NCI-H128 (cell line): Measurements from ENCODE around the gene MNT.

Source experiments
- DNase-seq: peaks from one replicate; lab custom pipeline; 2025; ENCODE audit not compliant: unreplicated experiment; lab: John Stamatoyannopoulos, UW

The MNT gene

DNA sequence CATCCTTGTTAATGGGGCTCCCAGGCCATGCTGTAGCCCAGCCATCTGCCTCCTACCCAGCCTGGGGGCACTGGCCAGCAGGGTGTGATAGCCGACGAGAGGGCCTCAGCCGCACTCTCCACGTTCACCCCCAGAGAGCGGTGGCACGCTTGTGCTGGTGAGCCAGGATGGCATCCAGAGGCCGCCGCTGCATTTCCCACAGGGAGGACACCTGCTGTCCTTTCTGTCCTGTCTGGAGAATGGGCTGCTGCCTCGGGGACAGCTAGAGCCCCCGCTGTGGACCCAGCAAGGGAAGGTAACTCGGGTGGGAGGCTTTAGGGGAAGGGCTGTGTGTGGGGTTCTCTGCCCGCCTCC is 36.1 kb downstream of the MNT start:
- DNase-seq, result no peak

DNA sequence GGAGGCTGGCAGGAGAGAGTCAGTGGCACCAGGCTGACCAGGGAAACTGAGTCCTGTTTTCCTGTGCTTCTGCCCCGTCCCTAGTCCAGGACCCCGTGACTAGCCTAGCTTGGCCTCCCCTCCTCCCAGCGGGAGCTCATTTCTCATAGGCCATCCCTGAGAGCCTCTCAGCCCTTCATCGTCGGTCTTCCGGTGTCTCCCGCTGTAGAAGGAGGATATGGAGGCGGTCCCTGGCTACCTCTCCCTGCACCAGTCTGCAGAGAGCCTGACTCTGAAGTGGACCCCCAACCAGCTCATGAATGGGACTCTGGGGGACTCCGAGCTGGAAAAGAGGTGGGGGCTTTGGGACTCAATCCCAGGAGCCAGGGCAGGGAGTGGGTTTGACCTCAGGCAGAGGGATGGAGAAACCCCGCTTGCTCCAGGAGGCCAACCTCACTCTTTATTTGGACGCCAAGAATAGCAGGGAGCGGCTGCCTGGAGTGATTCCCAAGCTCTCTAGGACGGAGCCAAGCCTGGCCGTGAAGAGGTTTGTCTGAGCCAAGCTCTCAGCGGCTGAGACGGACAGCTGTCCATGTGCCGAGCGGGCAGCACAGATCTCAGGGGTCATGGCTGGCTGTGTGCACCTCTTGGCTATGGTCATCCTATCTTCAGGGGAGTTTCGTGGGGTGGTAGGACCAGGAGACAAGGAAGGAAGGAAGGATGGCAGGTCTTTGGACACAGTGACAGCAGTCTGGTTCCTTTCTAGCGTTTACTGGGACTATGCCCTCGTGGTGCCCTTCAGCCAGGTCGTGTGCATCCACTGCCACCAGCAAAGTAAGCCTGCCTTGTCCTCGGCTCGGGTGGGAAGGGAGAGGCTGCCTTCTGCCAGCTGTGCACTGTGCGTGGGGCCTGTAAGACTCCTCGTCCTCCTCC is 36.8 kb downstream of the MNT start:
- DNase-seq, result no peak

GRCh38 chr17:2363318-2363717 is 37.5 kb downstream of the MNT start:
- DNase-seq, result no peak

DNA sequence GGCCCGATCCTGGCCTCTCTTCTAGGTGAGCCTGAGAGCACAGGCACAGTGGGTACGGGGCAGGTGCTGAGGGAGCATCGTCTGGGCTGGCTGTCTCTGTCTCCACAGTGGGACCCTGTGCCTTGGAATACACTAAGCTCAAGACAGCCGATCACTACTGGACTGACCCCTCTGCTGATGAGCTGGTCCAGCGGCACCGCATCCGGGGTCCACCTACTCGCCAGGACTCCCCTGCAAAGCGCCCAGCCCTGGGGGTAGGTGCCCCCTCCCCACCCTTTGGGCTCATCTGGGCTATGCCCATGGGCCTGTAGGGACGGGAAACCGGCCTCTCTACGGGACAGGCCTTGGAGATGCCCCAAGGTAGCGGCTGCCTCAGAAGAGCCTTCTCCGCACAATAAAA is 38.0 kb downstream of the MNT start:
- no peak for DNase-seq

DNA sequence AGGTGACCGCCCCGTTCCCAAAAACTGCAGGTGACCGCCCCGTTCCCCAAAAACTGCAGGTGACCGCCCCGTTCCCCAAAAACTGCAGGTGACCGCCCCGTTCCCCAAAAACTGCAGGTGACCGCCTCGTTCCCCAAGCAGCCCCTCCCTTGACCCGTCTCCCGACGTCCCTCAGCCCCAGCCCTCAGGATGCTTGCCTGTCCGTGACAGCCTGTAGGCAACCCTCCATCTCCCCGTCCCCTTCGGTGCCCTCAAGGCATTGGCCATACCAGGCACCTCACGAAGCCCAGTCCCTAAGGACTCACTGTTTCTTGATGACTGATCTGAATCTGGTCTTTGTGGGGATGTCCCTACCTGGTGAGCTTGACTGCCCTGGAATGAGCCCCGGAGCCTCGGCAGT is 38.4 kb downstream of the MNT start:
- no peak for DNase-seq

DNA sequence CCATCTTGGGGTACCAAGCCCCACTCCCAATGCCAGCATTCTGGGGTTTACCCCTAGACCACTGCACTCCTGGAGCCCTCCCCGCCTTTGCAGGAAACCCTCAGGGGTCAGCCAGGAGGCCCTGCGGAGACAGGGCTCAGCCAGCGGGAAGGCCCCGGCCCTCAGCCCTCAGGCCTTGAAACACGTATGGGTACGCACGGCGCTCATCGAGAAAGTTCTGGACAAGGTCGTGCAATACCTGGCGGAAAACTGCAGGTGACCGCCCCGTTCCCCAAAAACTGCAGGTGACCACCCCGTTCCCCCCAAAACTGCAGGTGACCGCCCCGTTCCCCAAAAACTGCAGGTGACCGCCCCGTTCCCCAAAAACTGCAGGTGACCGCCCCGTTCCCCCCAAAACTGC is 38.8 kb downstream of the MNT start:
- no peak for DNase-seq

GRCh38 chr17:2361010-2361760 is 39.7 kb downstream of the MNT start:
- DNase-seq, result no peak

DNA sequence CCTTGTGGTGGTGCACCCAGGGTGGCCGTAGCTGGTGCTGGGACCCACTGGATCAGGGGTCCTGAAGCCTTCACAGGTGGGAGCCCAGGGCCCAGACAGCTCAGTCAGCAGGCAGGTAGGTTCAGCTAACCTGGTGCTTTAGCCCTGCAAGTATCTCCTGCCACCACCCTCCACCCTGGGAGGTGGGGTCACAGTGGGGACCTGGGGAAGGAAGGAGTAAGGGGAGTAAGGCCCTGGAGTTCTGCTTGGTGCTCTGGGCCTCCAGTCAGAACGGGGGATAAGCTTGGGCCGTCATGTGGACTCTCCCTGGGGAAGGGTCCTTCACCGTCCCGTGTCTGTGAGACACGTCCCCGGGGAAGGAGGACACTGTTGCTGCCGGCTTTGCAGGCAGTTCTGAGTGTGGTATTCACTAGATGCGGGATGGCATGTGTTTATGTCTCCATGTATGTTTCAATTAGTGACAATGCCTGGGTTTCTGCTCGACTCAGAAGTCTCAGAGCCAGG is 42.9 kb downstream of the MNT start:
- DNase-seq, result no peak

GRCh38 chr17:2357237-2357636 is 43.6 kb downstream of the MNT start:
- no peak for DNase-seq

GRCh38 chr17:2354311-2354710 is 46.5 kb downstream of the MNT start:
- no peak for DNase-seq

GRCh38 chr17:2351269-2351668 is 49.6 kb downstream of the MNT start:
- DNase-seq, result no peak

DNA sequence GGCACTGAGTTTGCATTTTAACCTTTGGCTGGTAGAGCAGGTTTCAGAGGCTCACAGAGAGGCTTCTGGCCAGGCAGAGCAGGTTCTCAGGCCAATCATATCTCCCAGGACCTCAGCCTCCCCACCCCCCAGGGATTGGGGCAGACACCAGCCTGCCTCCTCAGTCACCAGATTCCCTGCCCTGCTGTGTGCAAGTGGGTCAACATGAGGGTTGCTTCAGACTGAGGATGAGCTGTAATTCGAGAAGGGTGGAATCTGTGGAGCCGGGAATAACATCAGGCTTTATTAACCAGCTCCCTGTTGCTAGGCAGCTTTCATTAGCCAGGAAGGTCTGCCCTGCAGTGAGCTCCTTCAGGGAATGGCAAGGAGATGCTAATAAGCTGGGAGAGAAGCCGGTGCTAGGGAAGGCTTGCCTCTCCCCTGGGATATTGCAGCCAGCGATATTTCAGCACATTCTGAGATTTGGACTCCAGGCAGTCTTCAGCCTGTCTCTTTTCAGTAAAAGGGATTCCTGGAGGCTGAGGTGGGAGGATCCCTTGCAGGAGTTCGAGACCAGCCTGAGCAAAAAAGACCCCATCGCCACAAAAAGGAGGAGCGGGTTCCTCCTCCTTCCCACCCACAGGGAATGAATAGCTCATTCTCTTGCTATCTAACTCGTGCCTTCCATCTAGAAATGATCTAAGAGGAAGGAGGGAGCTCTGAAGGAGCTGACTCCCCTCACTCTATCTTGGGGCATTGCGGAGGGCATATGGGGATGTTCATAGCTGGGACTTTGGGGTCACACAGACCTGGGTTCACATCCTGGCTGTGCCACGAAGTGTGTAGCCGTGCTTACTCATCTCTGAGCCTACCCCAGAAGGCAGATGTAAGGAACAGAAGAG is 52.8 kb downstream of the MNT start:
- no peak for DNase-seq

- no peak for DNase-seq
Measured at GRCh38 chr17:2346475-2346874, 54.4 kb downstream of the MNT start.

DNA sequence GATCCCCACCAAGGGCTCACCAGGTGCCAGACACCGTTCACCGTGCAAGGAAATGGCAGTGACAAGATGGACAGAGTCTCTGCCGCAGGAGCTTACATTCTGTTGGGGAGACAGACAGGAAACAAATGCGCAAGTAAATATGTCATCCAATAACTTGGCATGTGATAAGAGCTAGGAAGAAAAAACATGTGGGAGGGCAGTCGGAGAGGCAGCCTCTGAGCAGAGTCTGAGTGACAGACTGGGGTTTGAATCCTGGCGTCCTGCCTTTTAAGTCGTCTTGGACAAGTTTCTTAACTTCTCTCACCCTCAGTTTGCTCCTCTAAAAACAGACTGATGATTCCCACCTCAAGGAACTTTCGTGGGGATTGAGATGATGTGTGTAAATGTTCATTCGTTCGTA is 56.3 kb downstream of the MNT start:
- DNase-seq, result no peak

- no peak for DNase-seq
Measured at GRCh38 chr17:2343421-2343820, 57.4 kb downstream of the MNT start.

GRCh38 chr17:2338315-2338657 is 62.6 kb downstream of the MNT start:
- DNase-seq, result no peak

DNA sequence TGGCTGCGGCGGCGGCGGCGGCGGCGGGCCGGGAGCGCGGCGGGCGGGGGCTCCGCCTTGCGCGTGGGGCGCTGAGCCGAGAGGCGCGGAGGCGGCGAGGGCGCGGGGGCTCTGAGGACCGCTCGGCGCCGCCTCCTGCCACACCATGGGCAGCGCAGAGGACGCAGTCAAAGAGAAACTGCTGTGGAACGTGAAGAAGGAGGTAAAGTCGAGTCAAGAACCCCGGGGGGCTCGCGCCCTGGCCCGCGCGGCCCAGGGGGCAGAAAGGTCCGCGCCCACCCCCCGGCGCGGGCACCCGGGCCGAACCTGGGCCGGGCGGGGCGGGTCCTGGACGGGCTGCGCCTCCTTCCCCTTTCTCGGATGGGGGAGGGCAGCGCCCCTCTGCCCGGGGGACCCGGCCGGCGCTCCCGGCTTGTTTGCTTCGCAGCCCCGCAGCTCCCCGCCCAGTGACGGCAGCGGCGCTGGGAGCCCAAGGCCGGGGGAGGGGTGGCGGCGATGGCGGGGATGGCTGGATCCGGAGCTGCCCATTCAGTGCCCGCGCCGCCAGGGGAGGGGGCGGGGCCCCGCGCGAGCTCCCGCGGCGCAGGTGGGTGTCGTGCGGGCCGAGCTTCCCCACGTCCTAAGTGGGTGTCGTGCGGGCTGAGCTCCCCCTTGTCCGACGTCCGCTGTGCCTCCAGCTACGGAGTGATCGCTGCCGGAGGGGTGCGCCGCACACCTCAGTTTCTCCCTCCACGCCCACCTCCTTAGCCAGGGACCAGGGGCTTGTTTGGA is 63.1 kb downstream of the MNT start:
- DNase-seq, result no peak

DNA sequence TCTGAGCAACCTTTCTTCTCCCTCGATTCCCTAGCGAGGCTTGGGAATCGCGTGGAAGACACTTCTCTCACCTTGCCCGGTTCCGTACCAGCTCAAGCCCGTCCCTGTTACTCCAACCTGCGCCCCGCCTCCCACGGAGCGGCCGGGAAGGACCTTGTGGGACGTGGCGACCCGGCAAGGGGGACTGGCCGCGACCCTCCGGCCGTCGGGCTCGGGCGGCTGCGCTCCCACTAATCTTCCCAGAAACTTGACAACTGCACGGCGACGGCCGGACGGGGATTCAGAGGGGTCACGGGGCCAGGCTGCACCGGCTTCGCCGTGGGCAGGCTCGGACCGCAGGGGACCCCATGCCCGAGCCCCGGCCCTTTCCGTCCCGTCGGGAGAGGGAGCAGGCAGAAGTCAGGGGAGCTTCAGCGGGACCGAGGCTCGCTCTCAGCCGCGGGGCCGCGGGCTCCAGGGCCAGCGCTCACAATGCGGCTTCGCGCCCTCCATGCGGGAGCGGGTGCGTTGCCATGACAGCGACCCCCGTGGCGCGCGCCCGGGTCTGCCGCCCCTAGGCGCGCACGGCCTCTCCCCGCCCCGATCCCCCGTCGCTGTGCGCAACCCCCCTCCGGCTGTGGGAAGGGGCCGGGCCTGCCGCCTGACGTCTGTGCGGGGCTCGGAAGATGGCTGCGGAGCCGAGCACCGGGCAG is 63.9 kb downstream of the MNT start, which contains the start of gene SGSM2:
SGSM2 (plus strand) TSS at position 650 of the 692 bp plus-strand sequence. CDS start 188 bp downstream, outside the sequence.
- no peak for DNase-seq

DNA sequence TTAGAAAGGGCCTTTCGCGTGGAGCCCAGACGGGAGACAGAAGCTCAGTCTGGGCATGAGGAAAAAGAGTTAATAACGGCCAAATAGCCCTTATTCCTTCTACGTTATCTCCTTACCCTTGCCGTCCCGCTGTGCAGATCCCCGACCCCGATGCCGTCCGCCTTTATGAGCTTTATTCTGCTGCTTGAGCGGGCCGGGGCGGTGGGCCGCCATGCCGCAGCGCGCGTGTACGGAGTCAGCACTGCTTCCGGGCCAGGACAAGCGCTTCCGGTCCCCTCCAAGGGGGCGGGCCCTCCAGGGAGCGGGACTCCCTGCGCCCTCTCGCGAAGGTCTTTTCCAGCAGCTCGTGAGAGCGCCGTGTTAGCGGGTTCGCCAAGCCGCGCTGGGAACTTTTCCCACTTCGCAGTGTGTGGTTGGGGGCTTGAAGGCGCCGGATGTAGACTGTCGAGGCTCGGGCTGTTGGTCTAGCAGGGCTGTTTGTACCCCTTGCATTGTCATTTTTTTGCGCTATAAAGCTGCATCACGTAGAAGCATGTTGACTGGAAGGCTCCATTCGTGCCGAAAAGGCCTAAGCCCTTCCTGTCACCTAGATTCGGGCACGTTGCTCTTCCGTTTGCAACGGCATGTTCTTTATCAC is 64.5 kb downstream of the MNT start, which contains the start of gene TSR1:
TSR1 (minus strand) TSS at position 243 of the 637 bp plus-strand sequence; CDS start at position 213, 30 bp downstream.
- peak; percentile 76 for DNase-seq
